ENCODE results near the gene ATP5F1D.
"Not testable (repeated sequence)": the region's sequence is repeated elsewhere in the genome, so short reads cannot be mapped to it uniquely, and the experiment has no call there.

The ATP5F1D gene

GRCh38 chr19:1241417-1242095, at the start of gene ATP5F1D:
Gene ATP5F1D (plus strand): TSS chr19:1241751. CDS start chr19:1241851, 100 bp downstream.
- DNase-seq = peak; percentile 92 to 93

GRCh38 chr19:1199531-1199930, 42.0 kb upstream of the ATP5F1D start:
- no peak for DNase-seq

GRCh38 chr19:1200614-1201013, 40.9 kb upstream of the ATP5F1D start:
- DNase-seq = not testable (repeated sequence)

GRCh38 chr19:1205114-1206099, 36.1 kb upstream of the ATP5F1D start, which contains the start of gene STK11:
Gene STK11 (plus strand): TSS chr19:1205778. CDS start chr19:1206914, 1,136 bp downstream.
- peak; percentile 100 for DNase-seq

DNA sequence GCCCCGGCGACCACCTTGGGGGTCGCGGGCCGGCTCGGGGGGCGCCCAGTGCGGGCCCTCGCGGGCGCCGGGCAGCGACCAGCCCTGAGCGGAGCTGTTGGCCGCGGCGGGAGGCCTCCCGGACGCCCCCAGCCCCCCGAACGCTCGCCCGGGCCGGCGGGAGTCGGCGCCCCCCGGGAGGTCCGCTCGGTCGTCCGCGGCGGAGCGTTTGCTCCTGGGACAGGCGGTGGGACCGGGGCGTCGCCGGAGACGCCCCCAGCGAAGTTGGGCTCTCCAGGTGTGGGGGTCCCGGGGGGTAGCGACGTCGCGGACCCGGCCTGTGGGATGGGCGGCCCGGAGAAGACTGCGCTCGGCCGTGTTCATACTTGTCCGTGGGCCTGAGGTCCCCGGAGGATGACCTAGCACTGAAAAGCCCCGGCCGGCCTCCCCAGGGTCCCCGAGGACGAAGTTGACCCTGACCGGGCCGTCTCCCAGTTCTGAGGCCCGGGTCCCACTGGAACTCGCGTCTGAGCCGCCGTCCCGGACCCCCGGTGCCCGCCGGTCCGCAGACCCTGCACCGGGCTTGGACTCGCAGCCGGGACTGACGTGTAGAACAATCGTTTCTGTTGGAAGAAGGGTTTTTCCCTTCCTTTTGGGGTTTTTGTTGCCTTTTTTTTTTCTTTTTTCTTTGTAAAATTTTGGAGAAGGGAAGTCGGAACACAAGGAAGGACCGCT, 35.2 kb upstream of the ATP5F1D start:
- peak; percentile 22 to 25 for DNase-seq

DNA sequence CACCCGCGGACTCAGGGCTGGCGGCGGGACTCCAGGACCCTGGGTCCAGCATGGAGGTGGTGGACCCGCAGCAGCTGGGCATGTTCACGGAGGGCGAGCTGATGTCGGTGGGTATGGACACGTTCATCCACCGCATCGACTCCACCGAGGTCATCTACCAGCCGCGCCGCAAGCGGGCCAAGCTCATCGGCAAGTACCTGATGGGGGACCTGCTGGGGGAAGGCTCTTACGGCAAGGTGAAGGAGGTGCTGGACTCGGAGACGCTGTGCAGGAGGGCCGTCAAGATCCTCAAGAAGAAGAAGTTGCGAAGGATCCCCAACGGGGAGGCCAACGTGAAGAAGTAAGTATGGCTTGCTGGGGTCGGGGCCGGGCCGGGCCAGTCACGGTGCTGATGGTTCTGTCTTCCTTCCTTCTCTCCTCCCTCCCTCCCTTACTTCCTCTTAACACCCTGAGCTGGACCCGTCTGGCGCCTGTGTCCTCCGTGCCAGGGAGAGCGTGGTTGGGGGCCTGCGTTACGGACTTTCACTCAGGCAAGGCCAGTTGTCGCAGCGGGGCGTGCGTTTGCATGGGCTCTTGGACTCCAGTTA, 34.6 kb upstream of the ATP5F1D start:
- peak; percentile 32 to 43 for DNase-seq

DNA sequence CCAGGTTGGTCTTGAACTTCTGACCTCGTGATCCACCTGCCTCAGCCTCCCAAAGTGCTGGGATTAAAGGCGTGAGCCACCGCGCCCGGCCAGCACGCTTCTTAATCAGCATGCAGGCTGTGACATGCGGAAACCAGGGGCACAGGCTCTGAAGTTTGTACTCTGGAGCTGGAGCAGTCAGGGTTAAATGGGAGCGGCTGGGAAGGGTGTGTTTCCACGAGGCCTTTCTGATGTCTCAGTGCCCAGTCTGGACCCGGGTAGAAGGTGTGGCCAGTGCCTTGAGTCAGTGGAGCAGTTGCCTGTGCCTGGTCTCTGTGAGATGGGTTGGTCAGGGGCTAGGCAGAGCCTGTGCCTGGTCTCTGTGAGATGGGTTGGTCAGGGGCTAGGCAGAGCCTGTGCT, 32.7 kb upstream of the ATP5F1D start:
- DNase-seq = not testable (repeated sequence)

DNA sequence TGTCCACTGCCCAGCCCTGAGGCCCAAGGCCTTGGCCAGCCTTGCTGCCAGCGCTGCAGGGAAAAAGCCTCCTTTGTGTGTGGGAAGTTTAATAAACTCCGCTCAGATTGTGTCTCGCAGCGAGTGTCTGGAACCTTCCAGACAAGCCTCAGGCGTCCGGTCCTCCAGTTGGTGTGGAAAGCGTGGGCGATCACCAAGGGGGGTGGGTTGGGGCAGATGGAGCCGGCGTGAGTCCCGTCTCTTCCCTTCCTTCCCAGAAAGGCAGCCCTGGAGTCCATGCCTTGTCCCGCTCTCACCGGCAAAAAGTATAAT, 31.4 kb upstream of the ATP5F1D start:
- DNase-seq = no peak

DNA sequence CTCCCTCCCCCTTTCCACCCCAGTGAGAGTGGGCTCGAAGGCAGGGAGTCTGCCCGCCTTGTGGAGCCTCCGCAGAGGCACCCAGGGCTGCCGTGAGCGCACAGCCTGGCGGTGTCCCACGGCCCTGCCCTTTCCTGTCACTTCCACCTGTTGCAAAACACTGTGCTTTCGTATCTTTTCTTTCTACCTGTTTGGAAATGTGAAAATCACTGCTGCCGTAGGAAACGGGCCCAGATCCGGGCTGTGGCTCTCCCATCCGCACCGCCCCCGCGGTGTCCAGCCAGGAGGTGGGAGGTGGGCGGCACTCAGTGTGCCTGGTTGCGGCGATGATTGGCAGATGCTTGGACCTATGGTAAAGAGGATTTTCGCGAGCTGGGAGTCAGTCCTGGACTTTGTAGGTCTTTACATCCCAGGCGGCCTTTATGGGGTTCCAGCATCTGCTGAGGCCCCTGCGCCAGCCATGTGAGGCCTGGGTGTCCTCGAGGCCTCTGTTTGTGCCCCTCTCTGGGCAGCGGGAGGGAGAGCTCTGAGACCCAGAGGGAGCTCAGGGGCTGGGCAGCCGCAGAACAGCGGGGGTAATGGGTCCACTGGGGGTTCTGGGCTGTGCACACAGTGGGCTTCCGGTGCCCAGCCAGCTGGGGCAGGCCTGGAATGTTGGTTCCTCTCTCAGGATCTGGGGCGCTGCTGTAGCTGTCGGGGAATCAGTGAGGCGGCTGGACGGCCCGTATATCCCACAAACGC, 29.9 kb upstream of the ATP5F1D start:
- no peak for DNase-seq

DNA sequence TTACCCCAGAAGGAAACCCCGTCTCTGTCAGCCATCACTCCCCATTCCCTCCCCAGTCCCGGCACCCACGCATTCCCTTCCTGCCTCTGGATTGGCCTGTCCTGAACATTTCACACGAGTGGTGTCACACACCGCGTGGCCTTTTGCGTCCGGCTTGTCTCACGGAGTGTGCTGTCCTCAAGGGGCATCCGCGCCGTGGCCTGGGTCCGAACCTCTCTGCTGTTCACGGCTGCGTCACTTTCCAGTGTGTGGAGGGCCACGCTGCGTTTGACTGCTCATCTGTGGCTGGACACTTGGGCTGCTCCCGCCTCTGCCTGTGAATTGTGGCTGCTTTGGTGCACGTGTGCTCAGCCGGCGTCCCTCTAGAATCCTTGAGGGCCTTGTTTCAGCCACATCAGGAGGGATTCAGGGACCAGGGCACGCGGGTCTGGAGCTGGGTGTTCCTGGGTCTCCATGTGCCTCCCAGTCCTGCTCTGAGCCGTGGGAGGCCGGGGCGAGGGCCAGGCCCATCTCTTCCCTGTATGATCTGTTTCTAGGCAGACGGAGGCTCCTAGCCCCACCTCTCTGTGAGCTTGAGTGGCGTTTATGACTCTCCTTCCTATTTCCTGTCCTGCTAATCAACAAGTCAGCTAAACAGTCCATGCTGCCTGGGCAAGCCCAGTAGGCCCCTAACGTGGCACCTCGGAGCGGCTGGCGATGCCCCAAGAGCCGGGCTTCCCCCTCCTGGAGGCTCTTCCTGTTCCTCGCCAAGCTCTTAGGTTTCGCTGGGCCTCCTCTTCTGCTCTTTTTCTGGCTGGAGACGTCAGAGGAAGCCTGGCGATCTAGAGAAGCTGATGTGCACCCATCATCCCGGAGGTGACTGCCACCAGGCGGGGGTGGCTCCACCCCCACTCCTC, 27.9 kb upstream of the ATP5F1D start:
- DNase-seq = peak; percentile 51 to 61

DNA sequence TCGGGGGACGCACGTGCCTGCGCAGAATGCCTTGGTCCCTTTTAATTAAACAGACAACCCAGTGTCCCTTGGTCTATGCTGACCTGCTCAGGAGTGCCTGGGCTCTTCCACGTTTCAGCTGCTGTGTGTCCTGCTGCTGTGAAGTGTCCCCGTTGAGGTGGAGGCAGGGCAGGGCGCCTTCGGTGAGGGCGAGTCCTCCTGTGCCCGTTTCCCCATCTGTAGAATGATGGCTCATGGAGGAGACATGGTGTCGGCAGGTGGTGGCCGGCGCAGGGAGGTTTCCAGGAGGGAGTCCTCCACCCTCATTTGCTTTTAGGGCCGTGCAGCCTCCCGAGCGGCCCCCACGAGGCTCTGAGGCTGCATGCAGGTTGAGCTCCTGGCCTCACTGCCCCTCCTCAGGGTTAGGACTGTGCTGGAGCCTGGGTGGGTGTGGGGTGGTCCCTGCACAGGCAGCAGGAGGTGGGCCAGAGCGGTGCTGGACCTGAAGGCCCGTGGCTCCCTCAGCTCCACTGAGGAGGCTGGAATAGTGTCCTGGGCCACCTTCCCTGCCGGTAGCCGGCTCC, 27.2 kb upstream of the ATP5F1D start:
- DNase-seq = no peak

DNA sequence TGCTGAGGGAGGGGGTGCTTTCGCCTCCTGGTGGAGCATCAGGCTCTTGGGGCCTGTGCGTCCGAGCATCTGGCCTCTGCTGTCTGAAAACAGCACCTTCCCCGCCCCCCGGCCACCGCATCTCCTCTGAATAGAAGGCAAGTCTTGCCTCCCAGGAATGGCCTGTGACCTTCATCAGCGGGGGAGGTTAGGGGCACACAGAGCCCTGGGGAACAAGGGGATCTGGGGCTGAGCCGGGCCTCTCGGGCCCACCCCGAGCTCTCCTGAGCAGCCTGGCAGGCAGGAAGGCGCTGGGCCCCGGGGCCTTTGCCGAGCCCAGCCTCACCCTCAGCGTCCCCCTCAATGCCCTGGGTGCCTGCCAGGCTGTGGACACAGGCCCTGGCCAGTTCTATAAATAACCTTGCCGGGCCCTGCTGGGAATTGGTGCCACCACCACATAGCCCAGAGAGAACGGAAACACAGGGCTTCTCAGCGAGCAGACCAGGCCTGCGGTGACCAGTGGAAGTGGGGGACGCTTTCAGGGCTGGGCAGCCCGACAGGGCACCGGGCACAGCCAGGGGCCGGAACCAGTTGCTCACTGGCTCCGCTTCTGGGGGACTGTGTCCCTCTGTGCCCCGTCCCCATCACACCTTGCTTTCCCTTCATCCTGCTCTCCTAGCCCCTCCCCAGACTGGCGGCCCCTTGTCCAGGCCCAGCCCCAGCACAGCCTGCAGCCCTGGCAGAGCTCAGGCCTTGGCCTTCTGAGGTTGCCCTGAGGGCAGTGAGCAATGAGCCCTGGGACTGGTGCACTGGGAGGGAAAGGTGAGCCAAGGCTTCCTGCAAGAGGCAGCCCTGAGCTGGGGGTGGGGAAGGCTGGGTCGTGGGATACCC, 26.5 kb upstream of the ATP5F1D start:
- no peak for DNase-seq

- no peak for DNase-seq
These were observed 24.8 kb upstream of the ATP5F1D start for GRCh38 chr19:1216756-1217155.

- DNase-seq = no peak
These were observed 24.2 kb upstream of the ATP5F1D start for GRCh38 chr19:1217366-1217765.

DNA sequence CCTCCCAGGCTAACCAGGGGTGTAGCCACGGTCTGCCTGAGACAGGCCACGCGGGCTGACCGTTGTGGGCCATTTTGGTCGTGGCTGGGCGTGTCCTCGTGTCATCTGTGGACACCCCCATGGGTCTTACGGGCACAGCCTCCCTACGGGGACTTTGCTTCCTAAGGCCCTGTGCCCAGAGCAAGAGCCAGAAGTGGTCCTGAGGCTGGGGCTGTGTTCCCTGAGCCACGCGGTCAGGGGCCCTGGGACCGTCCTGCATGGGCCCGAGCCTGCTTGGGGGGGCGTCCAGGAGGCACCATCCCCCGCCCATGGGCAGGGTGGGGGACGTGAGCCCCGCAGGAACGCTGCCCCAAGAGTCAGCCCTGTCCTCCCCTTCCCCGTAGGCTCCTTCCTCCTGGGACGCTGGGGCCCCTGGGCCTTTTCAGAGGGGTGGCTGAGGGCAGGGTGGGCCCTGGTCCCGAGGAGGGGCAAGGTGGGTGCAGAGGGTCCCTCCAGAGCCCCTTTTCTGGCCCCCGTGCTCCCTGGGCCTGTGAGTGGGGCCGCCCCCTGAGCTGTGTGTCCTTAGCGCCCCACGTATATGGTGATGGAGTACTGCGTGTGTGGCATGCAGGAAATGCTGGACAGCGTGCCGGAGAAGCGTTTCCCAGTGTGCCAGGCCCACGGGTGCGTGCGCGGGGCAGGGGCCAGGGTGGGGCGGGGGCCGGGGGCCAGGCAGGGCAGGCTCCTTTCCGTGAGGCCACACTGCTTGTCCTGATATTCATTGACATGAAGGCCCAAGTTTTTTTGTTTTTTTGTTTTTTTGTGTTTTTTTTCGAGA, 22.6 kb upstream of the ATP5F1D start:
- no peak for DNase-seq

DNA sequence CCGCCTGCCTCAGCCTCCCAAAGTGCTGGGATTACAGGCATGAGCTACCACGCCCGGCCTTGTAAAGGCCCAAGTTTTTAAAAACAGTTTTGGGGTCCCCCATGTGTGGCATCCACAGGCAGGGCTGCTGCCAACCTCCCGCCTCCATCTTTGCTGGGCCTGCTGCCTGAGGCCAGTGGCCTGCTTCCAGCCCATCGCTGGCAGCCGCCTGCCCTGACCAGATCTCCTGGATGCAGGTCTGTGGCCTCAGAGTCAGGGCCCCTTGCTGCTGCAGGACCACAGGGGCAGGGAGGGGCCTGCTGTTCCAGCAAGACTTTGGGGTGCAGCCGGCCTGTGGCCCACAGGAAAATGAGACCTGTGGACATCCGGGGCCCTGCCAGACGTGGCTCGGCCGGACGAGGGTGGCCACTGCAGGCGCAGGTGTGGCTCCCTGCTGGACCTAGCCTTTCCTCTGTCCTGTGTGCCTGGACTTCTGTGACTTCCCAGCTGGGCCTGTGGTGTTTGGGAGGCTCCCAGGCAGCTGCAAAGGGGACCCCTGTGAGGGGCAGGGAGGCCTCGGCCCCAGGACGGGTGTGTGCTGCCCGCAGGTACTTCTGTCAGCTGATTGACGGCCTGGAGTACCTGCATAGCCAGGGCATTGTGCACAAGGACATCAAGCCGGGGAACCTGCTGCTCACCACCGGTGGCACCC, 21.6 kb upstream of the ATP5F1D start:
- no peak for DNase-seq

- no peak for DNase-seq
These were observed 21.0 kb upstream of the ATP5F1D start for GRCh38 chr19:1220477-1220930.
